ENCODE measurements around the gene NR1H4. TPM values are rescaled to one million over a fixed set of nuclear protein-coding genes. Genes with fewer than 3 reads are reported as not detected.
"Not testable (repeated sequence)": the region's sequence is repeated elsewhere in the genome, so short reads cannot be mapped to it uniquely, and the experiment has no call there.

The NR1H4 gene
- total and polyA plus RNA-seq, 11 donors = not detected

DNA sequence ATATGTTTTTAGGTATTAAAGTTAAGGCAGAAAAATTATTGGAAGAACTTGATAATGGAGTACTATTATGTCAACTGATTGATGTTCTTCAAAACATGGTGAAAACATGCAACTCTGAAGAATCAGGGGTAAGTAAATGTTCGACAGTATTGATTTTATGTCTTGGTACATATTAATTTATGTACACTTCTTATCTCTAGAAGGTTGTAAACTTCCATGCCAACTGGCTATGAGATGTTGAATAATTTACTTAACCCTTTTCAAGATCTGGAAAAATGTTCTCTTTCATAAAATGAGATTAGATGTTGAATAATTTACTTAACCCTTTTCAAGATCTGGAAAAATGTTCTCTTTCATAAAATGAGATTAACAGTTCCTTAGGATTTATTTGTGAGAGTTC lies 128.0 kb downstream of the NR1H4 start:
- no peak for TF ChIP-seq POLR2A (IDR thresholded peaks at IDR 0.05)
- TF ChIP-seq, protein P1, sequence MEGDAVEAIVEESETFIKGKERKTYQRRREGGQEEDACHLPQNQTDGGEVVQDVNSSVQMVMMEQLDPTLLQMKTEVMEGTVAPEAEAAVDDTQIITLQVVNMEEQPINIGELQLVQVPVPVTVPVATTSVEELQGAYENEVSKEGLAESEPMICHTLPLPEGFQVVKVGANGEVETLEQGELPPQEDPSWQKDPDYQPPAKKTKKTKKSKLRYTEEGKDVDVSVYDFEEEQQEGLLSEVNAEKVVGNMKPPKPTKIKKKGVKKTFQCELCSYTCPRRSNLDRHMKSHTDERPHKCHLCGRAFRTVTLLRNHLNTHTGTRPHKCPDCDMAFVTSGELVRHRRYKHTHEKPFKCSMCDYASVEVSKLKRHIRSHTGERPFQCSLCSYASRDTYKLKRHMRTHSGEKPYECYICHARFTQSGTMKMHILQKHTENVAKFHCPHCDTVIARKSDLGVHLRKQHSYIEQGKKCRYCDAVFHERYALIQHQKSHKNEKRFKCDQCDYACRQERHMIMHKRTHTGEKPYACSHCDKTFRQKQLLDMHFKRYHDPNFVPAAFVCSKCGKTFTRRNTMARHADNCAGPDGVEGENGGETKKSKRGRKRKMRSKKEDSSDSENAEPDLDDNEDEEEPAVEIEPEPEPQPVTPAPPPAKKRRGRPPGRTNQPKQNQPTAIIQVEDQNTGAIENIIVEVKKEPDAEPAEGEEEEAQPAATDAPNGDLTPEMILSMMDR (IDR thresholded peaks at IDR 0.05) = no peak
- WGBS, 4 donors = 94 to 98% (median 96%) methylated on average over 1 of the region's 1 CpG
- no peak for ATAC-seq
- H3K4me3 ChIP-seq = no peak overlapping the region
- H3K4me1 ChIP-seq = no peaks in the 10 kb centered on the region
- no peaks in the 10 kb centered on the region for H3K36me3 ChIP-seq
- H3K27me3 ChIP-seq = no peaks in the 10 kb centered on the region
- no peak for DNase-seq
- intact Hi-C loops (cut with DNase I) = no loop called here
- no peaks in the 10 kb centered on the region for H3K9me3 ChIP-seq
- H3K27ac ChIP-seq = no peak overlapping the region

- H3K4me3 ChIP-seq; intact Hi-C loops (cut with DNase I); H3K36me3 ChIP-seq; ATAC-seq; H3K9me3 ChIP-seq; H3K27me3 ChIP-seq; H3K27ac ChIP-seq; H3K4me1 ChIP-seq; DNase-seq: not testable (repeated sequence)
- 68 to 89% (median 78%) methylated on average over 1 of the region's 1 CpG for WGBS, 4 donors
Observed at GRCh38 chr12:100602997-100603396, 129.3 kb downstream of the NR1H4 start.

DNA sequence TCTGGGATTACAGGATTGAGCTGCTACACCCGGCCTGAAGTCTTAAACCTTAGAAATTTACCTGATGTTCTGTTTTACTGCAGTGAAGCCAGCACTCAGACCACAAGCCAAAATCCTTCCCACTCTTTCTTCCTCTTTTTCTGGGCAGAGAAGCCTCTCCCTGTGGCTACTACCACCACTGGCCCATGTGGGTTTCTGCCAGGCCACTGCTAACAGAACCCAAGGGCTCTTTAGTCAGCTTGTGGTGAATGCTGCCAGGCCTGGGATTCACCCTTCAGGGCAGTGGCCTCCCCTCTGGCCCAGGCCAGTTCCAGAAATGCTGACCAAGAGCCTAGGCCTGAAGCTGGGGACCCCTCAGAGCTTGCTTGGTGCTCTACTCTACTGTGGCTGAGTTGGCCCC lies 135.1 kb downstream of the NR1H4 start:
- H3K9me3 ChIP-seq = no peaks in the 10 kb centered on the region
- H3K4me3 ChIP-seq = no peak overlapping the region
- peak overlapping the region in 1 of 12 donors; percentile 8 for H3K27ac ChIP-seq
- 85 to 94% (median 89%) methylated on average over 1 of the region's 1 CpG for WGBS, 4 donors
- no peak for DNase-seq
- peaks cover 0 to 31% (median 0%) of the 10 kb centered on the region in 12 donors for H3K4me1 ChIP-seq
- intact Hi-C loops (cut with DNase I) = no loop called here
- ATAC-seq = peak in 2 of 4 donors; percentile 11 to 39
- no peaks in the 10 kb centered on the region for H3K27me3 ChIP-seq
- peaks cover 0 to 12% (median 0%) of the 10 kb centered on the region in 9 donors for H3K36me3 ChIP-seq
- no peak for TF ChIP-seq POLR2A (IDR thresholded peaks at IDR 0.05)
- TF ChIP-seq, protein P1 (IDR thresholded peaks at IDR 0.05) = no peak

DNA sequence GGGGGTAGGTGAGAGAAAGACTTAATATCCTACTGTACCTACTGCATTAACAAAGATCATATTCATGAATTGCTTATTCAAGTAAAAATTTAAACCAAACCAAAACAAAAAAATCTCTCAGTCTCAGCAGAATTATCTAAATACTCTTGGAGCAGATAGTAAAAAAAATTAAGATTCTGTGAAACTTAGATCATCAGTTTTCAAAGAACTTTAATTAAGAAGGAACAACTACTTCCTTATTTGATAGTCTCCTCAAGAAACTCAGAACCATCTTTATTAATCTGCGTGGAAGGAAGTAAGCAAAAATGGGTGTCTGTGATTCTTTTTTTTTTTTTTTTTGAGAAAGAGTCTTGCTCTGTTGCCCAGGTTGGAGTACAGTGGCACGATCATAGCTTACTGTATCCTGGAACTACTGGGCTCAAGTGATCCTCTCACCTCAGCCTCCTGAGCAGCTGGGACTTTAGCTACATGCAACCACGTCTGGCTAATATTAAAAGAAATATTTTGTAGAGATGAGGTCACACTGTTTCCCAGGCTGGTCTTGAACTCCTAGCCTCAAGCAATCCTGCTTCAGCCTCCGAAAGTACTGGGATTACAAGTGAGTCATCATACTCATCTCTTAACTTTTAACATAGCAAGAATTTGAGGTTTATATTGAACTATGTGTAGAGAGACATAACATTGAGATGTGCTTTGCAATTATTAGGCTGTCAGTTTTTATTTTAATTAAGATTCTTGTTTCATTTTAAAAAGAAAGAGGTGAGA lies 137.2 kb downstream of the NR1H4 start:
- no peak overlapping the region for H3K4me3 ChIP-seq
- no peak for TF ChIP-seq POLR2A (IDR thresholded peaks at IDR 0.05)
- TF ChIP-seq, protein P1 (IDR thresholded peaks at IDR 0.05) = no peak
- DNase-seq = no peak
- intact Hi-C loops (cut with DNase I) = no loop called here
- H3K4me1 ChIP-seq = peaks cover 0 to 31% (median 0%) of the 10 kb centered on the region in 12 donors
- 78 to 91% (median 84%) methylated on average over 4 of the region's 4 CpGs for WGBS, 4 donors
- H3K9me3 ChIP-seq = no peaks in the 10 kb centered on the region
- no peaks in the 10 kb centered on the region for H3K27me3 ChIP-seq
- peak overlapping the region in 1 of 12 donors; percentile 4 for H3K27ac ChIP-seq
- H3K36me3 ChIP-seq = peaks cover 0 to 12% (median 0%) of the 10 kb centered on the region in 9 donors
- ATAC-seq = no peak
